GM18505 (cell line): Measurements from ENCODE around the gene PTH2.
"Not testable (repeated sequence)": the region's sequence is repeated elsewhere in the genome, so short reads cannot be mapped to it uniquely, and the experiment has no call there.

Experiments
- ATAC-seq: cut with Tn5 transposase; IDR thresholded peaks from one replicate; pipeline ENCODE4 v1.9.1; 2021; ENCODE audit not compliant: unreplicated experiment
- POLR2A ChIP-seq: IDR thresholded peaks from 4 replicates; pipeline ENCODE4 v1.6.1; 2011; ENCODE audit warnings: borderline replicate concordance; ENCODE audit not compliant: insufficient read depth, insufficient read length; ENCODE audit errors: extremely low read depth

The PTH2 gene

DNA sequence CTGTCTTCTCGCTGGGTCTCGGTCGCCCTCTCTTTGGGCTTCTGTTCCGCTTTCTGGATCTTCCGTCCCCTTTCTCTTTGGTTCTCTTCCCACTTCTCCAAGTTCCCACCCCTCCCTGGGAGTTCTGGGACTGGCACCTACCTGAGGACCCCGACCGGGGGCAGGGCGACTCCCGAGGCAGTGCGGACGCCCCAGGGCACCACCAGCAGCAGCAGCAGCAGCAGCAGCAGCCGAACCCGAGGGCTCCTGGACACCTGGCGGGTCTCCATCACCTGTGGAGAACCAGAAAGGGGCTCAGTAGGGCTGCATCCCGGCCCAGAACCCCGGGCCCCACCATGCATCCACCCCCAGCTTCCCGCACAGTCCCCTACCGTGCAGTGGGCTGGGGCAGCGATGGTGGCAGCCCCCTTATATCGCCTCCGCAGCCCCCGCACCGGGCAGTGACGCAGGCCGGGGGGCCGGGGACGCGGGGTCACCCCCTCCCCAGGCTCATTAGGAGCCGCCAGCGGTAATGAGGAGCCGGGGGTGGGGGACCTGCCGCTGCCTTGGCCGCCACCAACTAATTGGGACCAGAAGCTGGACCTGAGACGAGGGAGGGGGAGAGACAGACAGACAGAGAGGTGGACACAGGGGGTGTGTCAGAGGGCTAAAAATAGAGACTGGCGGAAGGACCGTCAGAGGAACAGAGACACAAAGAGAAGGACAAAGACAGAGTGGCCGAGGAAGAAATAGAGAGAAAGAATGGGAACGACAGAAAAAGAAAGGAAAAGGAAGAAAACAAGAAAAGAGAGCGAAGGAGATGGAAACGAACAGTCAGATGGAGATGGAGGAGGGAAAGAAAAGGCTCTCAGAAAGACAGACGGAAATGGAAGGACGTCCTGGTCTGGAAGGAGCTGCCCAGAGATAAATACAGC lies at the start of gene PTH2:
Gene PTH2 (minus strand): TSS at position 371 of the 914 bp plus-strand sequence. CDS start 102 bp downstream, at position 269.
- no peak for ATAC-seq

GRCh38 chr19:49472936-49473335 lies 49.7 kb upstream of the PTH2 start:
- TF ChIP-seq POLR2A: no peak

More for the DNA sequence above, at the start of gene PTH2:
- TF ChIP-seq POLR2A: no peak

GRCh38 chr19:49470615-49470978 lies 47.4 kb upstream of the PTH2 start:
- ATAC-seq: no peak
- TF ChIP-seq POLR2A: no peak

More at GRCh38 chr19:49472936-49473335, 49.7 kb upstream of the PTH2 start:
- no peak for ATAC-seq

- peak; percentile 36 for TF ChIP-seq POLR2A
- no peak for ATAC-seq
These were observed 46.8 kb upstream of the PTH2 start for GRCh38 chr19:49469828-49470614.

DNA sequence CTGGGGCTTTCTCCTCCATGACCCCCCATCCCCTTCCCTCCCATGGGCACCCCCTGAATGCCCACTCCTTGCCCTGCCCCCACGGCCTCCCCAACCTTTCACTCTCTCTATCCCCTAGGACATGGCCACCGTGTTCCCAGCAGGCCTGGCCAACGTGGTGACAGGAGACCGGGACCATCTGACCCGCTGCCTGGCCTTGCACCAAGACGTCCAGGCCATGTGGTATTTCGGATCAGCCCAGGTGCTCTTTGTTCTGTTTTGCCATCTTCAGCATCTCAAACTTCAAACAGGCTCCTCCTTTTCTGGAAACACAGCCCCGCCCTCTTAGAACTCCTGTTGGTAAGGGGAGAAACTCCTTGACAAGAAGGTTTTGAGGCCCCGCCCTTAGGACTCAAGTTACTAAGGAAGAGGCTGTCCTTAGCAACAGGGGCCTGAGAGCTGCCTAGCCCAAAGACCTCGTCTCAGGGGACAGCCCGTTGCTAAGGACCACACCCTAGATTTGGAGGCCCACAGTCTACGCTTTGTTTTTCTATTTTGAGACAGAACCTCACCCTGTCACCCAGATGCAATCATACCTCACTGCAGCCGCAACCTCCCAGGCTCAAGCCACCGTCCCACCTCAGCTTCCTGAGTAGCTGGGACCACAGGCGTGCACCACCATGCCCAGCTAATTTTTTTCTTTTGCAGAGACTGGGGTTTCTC lies 45.7 kb upstream of the PTH2 start:
- ATAC-seq: no peak
- no peak for TF ChIP-seq POLR2A

- TF ChIP-seq POLR2A: no peak
- ATAC-seq: no peak
These were observed 45.0 kb upstream of the PTH2 start for GRCh38 chr19:49468199-49468598.

DNA sequence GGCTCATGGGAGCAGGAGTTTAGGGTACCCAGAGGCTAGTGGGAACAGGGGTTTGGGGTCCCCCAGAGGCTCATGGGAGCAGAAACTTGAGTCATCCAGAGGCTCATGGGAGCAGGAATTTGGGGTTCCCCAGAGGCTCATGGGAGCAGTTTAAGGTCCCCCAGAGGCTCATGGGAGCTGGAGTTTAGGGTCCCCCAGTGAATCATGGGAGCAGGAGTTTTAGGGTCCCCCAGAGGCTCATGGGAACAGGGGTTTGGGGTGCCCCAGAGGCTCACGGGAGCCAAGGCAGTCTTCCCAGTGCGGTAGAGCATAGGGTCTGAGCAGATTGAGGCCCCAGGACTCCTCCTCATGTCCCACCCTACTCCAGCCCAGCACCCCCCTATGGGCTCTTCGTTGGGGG lies 42.1 kb upstream of the PTH2 start:
- no peak for ATAC-seq
- TF ChIP-seq POLR2A: no peak

DNA sequence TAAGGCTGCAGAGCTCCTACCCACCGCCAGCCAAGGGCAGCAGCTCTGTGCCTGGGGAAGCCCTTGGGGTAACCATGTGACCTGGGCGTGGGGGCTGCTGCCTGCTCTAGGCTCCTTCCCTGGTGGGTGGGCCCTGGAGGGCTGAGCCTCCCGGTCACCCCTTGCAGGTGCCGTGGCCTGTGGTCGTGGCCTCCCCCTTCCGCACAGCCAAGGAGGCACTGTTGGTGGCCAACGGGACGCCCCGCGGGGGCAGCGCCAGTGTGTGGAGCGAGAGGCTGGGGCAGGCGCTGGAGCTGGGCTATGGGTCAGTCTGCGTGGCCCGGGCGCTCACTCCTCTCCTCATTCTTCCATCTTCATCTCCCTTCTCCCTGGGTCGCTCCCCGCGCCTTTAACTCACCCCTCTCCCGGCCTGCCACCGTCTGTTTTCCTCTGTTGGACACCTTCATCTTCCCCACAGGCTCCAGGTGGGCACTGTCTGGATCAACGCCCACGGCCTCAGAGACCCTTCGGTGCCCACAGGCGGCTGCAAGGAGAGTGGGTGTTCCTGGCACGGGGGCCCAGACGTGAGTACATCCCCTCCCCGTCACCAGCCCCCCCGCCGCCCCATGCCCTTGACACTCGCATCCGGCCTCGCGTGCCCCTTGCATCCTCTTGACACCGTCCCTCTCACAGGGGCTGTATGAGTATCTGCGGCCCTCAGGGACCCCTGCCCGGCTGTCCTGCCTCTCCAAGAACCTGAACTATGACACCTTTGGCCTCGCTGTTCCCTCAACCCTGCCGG lies 40.9 kb upstream of the PTH2 start:
- TF ChIP-seq POLR2A: no peak
- ATAC-seq: no peak

DNA sequence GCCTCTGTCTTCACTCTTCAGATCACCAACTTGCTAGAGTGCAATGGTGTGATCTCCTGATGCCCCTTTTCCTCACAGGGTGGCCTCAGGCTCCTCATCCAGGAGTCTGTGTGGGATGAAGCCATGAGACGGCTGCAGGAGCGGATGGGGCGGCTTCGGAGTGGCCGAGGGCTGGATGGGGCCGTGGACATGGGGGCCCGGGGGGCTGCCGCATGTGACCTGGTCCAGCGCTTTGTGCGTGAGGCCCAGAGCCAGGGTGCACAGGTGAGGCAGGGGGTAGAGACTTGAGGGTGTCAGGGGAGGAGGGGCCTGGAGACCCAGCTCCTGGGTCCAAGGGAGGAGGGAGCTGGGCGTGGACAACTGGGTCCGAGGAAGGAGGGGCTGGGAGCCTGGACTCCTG lies 39.3 kb upstream of the PTH2 start:
- no peak for TF ChIP-seq POLR2A
- no peak for ATAC-seq

GRCh38 chr19:49461656-49462055 lies 38.4 kb upstream of the PTH2 start:
- no peak for ATAC-seq
- TF ChIP-seq POLR2A: no peak

- ATAC-seq: not testable (repeated sequence)
These were observed 37.9 kb upstream of the PTH2 start for GRCh38 chr19:49461130-49461529.

- no peak for TF ChIP-seq POLR2A
- ATAC-seq: no peak
These were observed 36.1 kb upstream of the PTH2 start for GRCh38 chr19:49459388-49459787.

GRCh38 chr19:49458567-49458903 lies 35.3 kb upstream of the PTH2 start:
- no peak for ATAC-seq
- no peak for TF ChIP-seq POLR2A

- TF ChIP-seq POLR2A: no peak
- ATAC-seq: no peak
These were observed 33.1 kb upstream of the PTH2 start for GRCh38 chr19:49456326-49456725.

DNA sequence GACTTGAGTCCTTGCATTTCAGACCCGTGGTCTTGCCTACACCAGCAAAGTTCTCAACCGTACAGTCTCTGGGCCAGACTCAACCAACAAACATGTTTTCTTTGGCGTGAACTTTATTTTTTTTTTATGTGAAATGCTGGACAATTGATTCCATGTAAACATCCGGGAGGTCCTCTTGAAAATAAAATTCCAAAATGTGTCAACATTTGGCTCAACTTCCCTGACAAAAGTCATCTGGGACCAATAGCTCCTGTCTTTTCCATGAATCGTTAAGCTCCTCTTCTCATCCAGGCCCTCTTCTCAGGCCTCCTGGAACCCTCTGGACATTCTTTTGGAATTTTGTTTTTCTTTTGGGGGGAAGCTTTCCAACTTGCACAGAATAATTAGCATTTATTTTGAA lies 32.5 kb upstream of the PTH2 start:
- ATAC-seq: no peak
- TF ChIP-seq POLR2A: no peak
